ENCODE measurements around the gene UPF1.

UPF1 gene

GRCh38 chr19:18831524-18832305 lies at the start of gene UPF1:
TSS of gene UPF1 (plus strand) at chr19:18831959. CDS start at chr19:18832210, 251 bp downstream.
- TF ChIP-seq GATA2 (IDR thresholded peaks at IDR 0.05; ENCODE audit: low read depth, low read length) = no peak
- TF ChIP-seq GATA3 (IDR thresholded peaks at IDR 0.05; ENCODE audit: low read depth, low read length) = no peak

- TF ChIP-seq GATA3 (IDR thresholded peaks at IDR 0.05; ENCODE audit: low read depth, low read length) (no peak), GATA2 (IDR thresholded peaks at IDR 0.05; ENCODE audit: low read depth, low read length) (no peak)
These were observed 49.1 kb upstream of the UPF1 start for GRCh38 chr19:18782559-18783225.

- no peak for TF ChIP-seq GATA2 (IDR thresholded peaks at IDR 0.05; ENCODE audit: low read depth, low read length)
- no peak for TF ChIP-seq GATA3 (IDR thresholded peaks at IDR 0.05; ENCODE audit: low read depth, low read length)
These were observed 47.6 kb upstream of the UPF1 start for GRCh38 chr19:18783958-18784785.

GRCh38 chr19:18784786-18785120 lies 47.0 kb upstream of the UPF1 start:
- TF ChIP-seq GATA2 (IDR thresholded peaks at IDR 0.05; ENCODE audit: low read depth, low read length) (no peak), GATA3 (IDR thresholded peaks at IDR 0.05; ENCODE audit: low read depth, low read length) (no peak)

- TF ChIP-seq GATA2 (IDR thresholded peaks at IDR 0.05; ENCODE audit: low read depth, low read length) = no peak
- no peak for TF ChIP-seq GATA3 (IDR thresholded peaks at IDR 0.05; ENCODE audit: low read depth, low read length)
These were observed 46.3 kb upstream of the UPF1 start for GRCh38 chr19:18785179-18786124.

- TF ChIP-seq GATA3 (IDR thresholded peaks at IDR 0.05; ENCODE audit: low read depth, low read length) (no peak), GATA2 (IDR thresholded peaks at IDR 0.05; ENCODE audit: low read depth, low read length) (no peak)
These were observed 43.0 kb upstream of the UPF1 start for GRCh38 chr19:18788529-18789421.

- TF ChIP-seq GATA2 (IDR thresholded peaks at IDR 0.05; ENCODE audit: low read depth, low read length) = no peak
- TF ChIP-seq GATA3 (IDR thresholded peaks at IDR 0.05; ENCODE audit: low read depth, low read length) = no peak
These were observed 42.3 kb upstream of the UPF1 start for GRCh38 chr19:18789422-18789869.

- no peak for TF ChIP-seq GATA2 (IDR thresholded peaks at IDR 0.05; ENCODE audit: low read depth, low read length)
These were observed 41.7 kb upstream of the UPF1 start for GRCh38 chr19:18789883-18790565.

GRCh38 chr19:18790566-18791314 lies 41.0 kb upstream of the UPF1 start, which contains the start of gene COMP:
TSS of gene COMP (minus strand) at chr19:18791305. CDS start at chr19:18791269, 36 bp downstream.
- TF ChIP-seq GATA3 (IDR thresholded peaks at IDR 0.05; ENCODE audit: low read depth, low read length) (no peak), GATA2 (IDR thresholded peaks at IDR 0.05; ENCODE audit: low read depth, low read length) (no peak)

GRCh38 chr19:18791315-18791678 lies 40.5 kb upstream of the UPF1 start:
- TF ChIP-seq GATA2 (IDR thresholded peaks at IDR 0.05; ENCODE audit: low read depth, low read length) = no peak
- no peak for TF ChIP-seq GATA3 (IDR thresholded peaks at IDR 0.05; ENCODE audit: low read depth, low read length)

GRCh38 chr19:18792661-18793060 lies 39.1 kb upstream of the UPF1 start:
- TF ChIP-seq GATA3 (IDR thresholded peaks at IDR 0.05; ENCODE audit: low read depth, low read length) = no peak
- TF ChIP-seq GATA2 (IDR thresholded peaks at IDR 0.05; ENCODE audit: low read depth, low read length) = no peak
